ENCODE data around the gene FOCAD. TPM values are rescaled to one million over a fixed set of nuclear protein-coding genes. Genes with fewer than 3 reads are reported as not detected.

Gene FOCAD
- total and polyA plus RNA-seq, 2 donors = 12.7 to 32.3 TPM

GRCh38 chr9:20707708-20708107 lies 23.6 kb downstream of the FOCAD start:
- no peaks in the 10 kb centered on the region for H3K36me3 ChIP-seq (ENCODE audit: control insufficient read depth in 2 of 2, insufficient read depth in 2 of 2, low read length in 1 of 2)
- no peaks in the 10 kb centered on the region for H3K27me3 ChIP-seq (ENCODE audit: control insufficient read depth in 2 of 2, insufficient read depth in 1 of 2, low read length in 1 of 2)
- no peak for DNase-seq (ENCODE audit: low read depth in 6 of 9, low spot score in 9 of 9)
- WGBS = 95% methylated on average over 2 of the region's 2 CpGs
- H3K9me3 ChIP-seq (ENCODE audit: control insufficient read depth in 2 of 2, insufficient read depth in 1 of 2, low read length in 1 of 2) = no peaks in the 10 kb centered on the region
- no peaks in the 10 kb centered on the region for H3K4me1 ChIP-seq (ENCODE audit: control insufficient read depth in 2 of 2, insufficient read depth in 2 of 2, low read length in 2 of 2)
- no peak overlapping the region for H3K4me3 ChIP-seq (ENCODE audit: low read length in 2 of 2)
- H3K27ac ChIP-seq (ENCODE audit: low read depth in 1 of 2, low read length in 1 of 2) = no peak overlapping the region

- Histone ChIP-seq H3K27ac (ENCODE audit: low read depth in 1 of 2, low read length in 1 of 2) (no peak overlapping the region), H3K27me3 (ENCODE audit: control insufficient read depth in 2 of 2, insufficient read depth in 1 of 2, low read length in 1 of 2) (no peaks in the 10 kb centered on the region), H3K9me3 (ENCODE audit: control insufficient read depth in 2 of 2, insufficient read depth in 1 of 2, low read length in 1 of 2) (no peaks in the 10 kb centered on the region), H3K4me3 (ENCODE audit: low read length in 2 of 2) (no peak overlapping the region), H3K4me1 (ENCODE audit: control insufficient read depth in 2 of 2, insufficient read depth in 2 of 2, low read length in 2 of 2) (no peaks in the 10 kb centered on the region), H3K36me3 (ENCODE audit: control insufficient read depth in 2 of 2, insufficient read depth in 2 of 2, low read length in 1 of 2) (peaks cover 0 to under 1% of the 10 kb centered on the region in 2 donors)
- no peak for DNase-seq (ENCODE audit: low read depth in 6 of 9, low spot score in 9 of 9)
- WGBS = 97% methylated on average over 1 of the region's 1 CpG
These were observed 29.1 kb downstream of the FOCAD start for GRCh38 chr9:20713172-20713571.

GRCh38 chr9:20714442-20715415 lies 30.7 kb downstream of the FOCAD start:
- Histone ChIP-seq H3K4me1 (ENCODE audit: control insufficient read depth in 2 of 2, insufficient read depth in 2 of 2, low read length in 2 of 2) (no peaks in the 10 kb centered on the region), H3K4me3 (ENCODE audit: low read length in 2 of 2) (no peak overlapping the region), H3K27ac (ENCODE audit: low read depth in 1 of 2, low read length in 1 of 2) (no peak overlapping the region), H3K36me3 (ENCODE audit: control insufficient read depth in 2 of 2, insufficient read depth in 2 of 2, low read length in 1 of 2) (peaks cover 0 to 3% of the 10 kb centered on the region in 2 donors), H3K9me3 (ENCODE audit: control insufficient read depth in 2 of 2, insufficient read depth in 1 of 2, low read length in 1 of 2) (no peaks in the 10 kb centered on the region), H3K27me3 (ENCODE audit: control insufficient read depth in 2 of 2, insufficient read depth in 1 of 2, low read length in 1 of 2) (no peaks in the 10 kb centered on the region)
- no peak for DNase-seq (ENCODE audit: low read depth in 6 of 9, low spot score in 9 of 9)
- WGBS = 94% methylated on average over 2 of the region's 2 CpGs

GRCh38 chr9:20722221-20722620 lies 38.2 kb downstream of the FOCAD start:
- no peak overlapping the region for H3K27ac ChIP-seq (ENCODE audit: low read depth in 1 of 2, low read length in 1 of 2)
- WGBS = 94% methylated on average over 1 of the region's 1 CpG

GRCh38 chr9:20725675-20726074 lies 41.6 kb downstream of the FOCAD start:
- H3K4me1 ChIP-seq (ENCODE audit: control insufficient read depth in 2 of 2, insufficient read depth in 2 of 2, low read length in 2 of 2) = no peaks in the 10 kb centered on the region
- no peak overlapping the region for H3K27ac ChIP-seq (ENCODE audit: low read depth in 1 of 2, low read length in 1 of 2)
- H3K9me3 ChIP-seq (ENCODE audit: control insufficient read depth in 2 of 2, insufficient read depth in 1 of 2, low read length in 1 of 2) = no peaks in the 10 kb centered on the region
- H3K36me3 ChIP-seq (ENCODE audit: control insufficient read depth in 2 of 2, insufficient read depth in 2 of 2, low read length in 1 of 2) = peaks cover 0 to 15% of the 10 kb centered on the region in 2 donors
- H3K27me3 ChIP-seq (ENCODE audit: control insufficient read depth in 2 of 2, insufficient read depth in 1 of 2, low read length in 1 of 2) = no peaks in the 10 kb centered on the region
- DNase-seq (ENCODE audit: low read depth in 6 of 9, low spot score in 9 of 9) = no peak
- WGBS = 64% methylated on average over 3 of the region's 3 CpGs
- no peak overlapping the region for H3K4me3 ChIP-seq (ENCODE audit: low read length in 2 of 2)

More at GRCh38 chr9:20722221-20722620, 38.2 kb downstream of the FOCAD start:
- Histone ChIP-seq H3K9me3 (ENCODE audit: control insufficient read depth in 2 of 2, insufficient read depth in 1 of 2, low read length in 1 of 2) (no peaks in the 10 kb centered on the region), H3K36me3 (ENCODE audit: control insufficient read depth in 2 of 2, insufficient read depth in 2 of 2, low read length in 1 of 2) (peaks cover 0 to 13% of the 10 kb centered on the region in 2 donors), H3K4me3 (ENCODE audit: low read length in 2 of 2) (no peak overlapping the region), H3K4me1 (ENCODE audit: control insufficient read depth in 2 of 2, insufficient read depth in 2 of 2, low read length in 2 of 2) (no peaks in the 10 kb centered on the region), H3K27me3 (ENCODE audit: control insufficient read depth in 2 of 2, insufficient read depth in 1 of 2, low read length in 1 of 2) (no peaks in the 10 kb centered on the region)
- DNase-seq (ENCODE audit: low read depth in 6 of 9, low spot score in 9 of 9) = no peak

- WGBS = 89% methylated on average over 2 of the region's 2 CpGs
- no peak overlapping the region for H3K27ac ChIP-seq (ENCODE audit: low read depth in 1 of 2, low read length in 1 of 2)
- DNase-seq (ENCODE audit: low read depth in 6 of 9, low spot score in 9 of 9) = no peak
- H3K9me3 ChIP-seq (ENCODE audit: control insufficient read depth in 2 of 2, insufficient read depth in 1 of 2, low read length in 1 of 2) = no peaks in the 10 kb centered on the region
- H3K27me3 ChIP-seq (ENCODE audit: control insufficient read depth in 2 of 2, insufficient read depth in 1 of 2, low read length in 1 of 2) = no peaks in the 10 kb centered on the region
- no peak overlapping the region for H3K4me3 ChIP-seq (ENCODE audit: low read length in 2 of 2)
- peaks cover 0 to 13% of the 10 kb centered on the region in 2 donors for H3K36me3 ChIP-seq (ENCODE audit: control insufficient read depth in 2 of 2, insufficient read depth in 2 of 2, low read length in 1 of 2)
- no peaks in the 10 kb centered on the region for H3K4me1 ChIP-seq (ENCODE audit: control insufficient read depth in 2 of 2, insufficient read depth in 2 of 2, low read length in 2 of 2)
These were observed 42.1 kb downstream of the FOCAD start for GRCh38 chr9:20726144-20726543.

GRCh38 chr9:20728493-20729220 lies 44.6 kb downstream of the FOCAD start:
- Histone ChIP-seq H3K4me3 (ENCODE audit: low read length in 2 of 2) (no peak overlapping the region), H3K27ac (ENCODE audit: low read depth in 1 of 2, low read length in 1 of 2) (no peak overlapping the region), H3K36me3 (ENCODE audit: control insufficient read depth in 2 of 2, insufficient read depth in 2 of 2, low read length in 1 of 2) (peaks cover 0 to 8% of the 10 kb centered on the region in 2 donors), H3K9me3 (ENCODE audit: control insufficient read depth in 2 of 2, insufficient read depth in 1 of 2, low read length in 1 of 2) (no peaks in the 10 kb centered on the region), H3K27me3 (ENCODE audit: control insufficient read depth in 2 of 2, insufficient read depth in 1 of 2, low read length in 1 of 2) (no peaks in the 10 kb centered on the region), H3K4me1 (ENCODE audit: control insufficient read depth in 2 of 2, insufficient read depth in 2 of 2, low read length in 2 of 2) (no peaks in the 10 kb centered on the region)
- DNase-seq (ENCODE audit: low read depth in 6 of 9, low spot score in 9 of 9) = peak in 1 of 9 donors; percentile 6

- DNase-seq (ENCODE audit: low read depth in 6 of 9, low spot score in 9 of 9) = no peak
- no peak overlapping the region for H3K27ac ChIP-seq (ENCODE audit: low read depth in 1 of 2, low read length in 1 of 2)
- peaks cover 0 to 5% of the 10 kb centered on the region in 2 donors for H3K36me3 ChIP-seq (ENCODE audit: control insufficient read depth in 2 of 2, insufficient read depth in 2 of 2, low read length in 1 of 2)
- no peak overlapping the region for H3K4me3 ChIP-seq (ENCODE audit: low read length in 2 of 2)
- H3K4me1 ChIP-seq (ENCODE audit: control insufficient read depth in 2 of 2, insufficient read depth in 2 of 2, low read length in 2 of 2) = no peaks in the 10 kb centered on the region
- no peaks in the 10 kb centered on the region for H3K27me3 ChIP-seq (ENCODE audit: control insufficient read depth in 2 of 2, insufficient read depth in 1 of 2, low read length in 1 of 2)
- no peaks in the 10 kb centered on the region for H3K9me3 ChIP-seq (ENCODE audit: control insufficient read depth in 2 of 2, insufficient read depth in 1 of 2, low read length in 1 of 2)
These were observed 45.5 kb downstream of the FOCAD start for GRCh38 chr9:20729523-20729922.

- DNase-seq (ENCODE audit: low read depth in 6 of 9, low spot score in 9 of 9) = no peak
- Histone ChIP-seq H3K36me3 (ENCODE audit: control insufficient read depth in 2 of 2, insufficient read depth in 2 of 2, low read length in 1 of 2) (peaks cover 0 to 5% of the 10 kb centered on the region in 2 donors), H3K4me1 (ENCODE audit: control insufficient read depth in 2 of 2, insufficient read depth in 2 of 2, low read length in 2 of 2) (no peaks in the 10 kb centered on the region), H3K27me3 (ENCODE audit: control insufficient read depth in 2 of 2, insufficient read depth in 1 of 2, low read length in 1 of 2) (no peaks in the 10 kb centered on the region), H3K9me3 (ENCODE audit: control insufficient read depth in 2 of 2, insufficient read depth in 1 of 2, low read length in 1 of 2) (no peaks in the 10 kb centered on the region), H3K4me3 (ENCODE audit: low read length in 2 of 2) (no peak overlapping the region), H3K27ac (ENCODE audit: low read depth in 1 of 2, low read length in 1 of 2) (no peak overlapping the region)
- 42% methylated on average over 4 of the region's 4 CpGs for WGBS
These were observed 48.1 kb downstream of the FOCAD start for GRCh38 chr9:20732118-20732517.

Data from thymus (tissue), 11 donors.